Nephron (organoid): ENCODE measurements around the gene STAB1.

Experiments
- H3K27ac Mint-ChIP-seq, 3 experiments: 2 replicates each; pipeline ENCODE4 v1.8.0; 2020; ENCODE audit warnings: mixed read lengths in 3 of 3, mild to moderate bottlenecking in 2 of 3, moderate library complexity in 1 of 3
- H3K27me3 Mint-ChIP-seq: 2 replicates; pipeline ENCODE4 v1.8.0; 2021; ENCODE audit warnings: low read depth, mild to moderate bottlenecking, moderate library complexity, mixed read lengths
- H3K36me3 Mint-ChIP-seq: 2 replicates; pipeline ENCODE4 v1.8.0; 2020; ENCODE audit warnings: low read depth, mixed read lengths
- H3K4me1 Mint-ChIP-seq: 2 replicates; pipeline ENCODE4 v1.8.0; 2020; ENCODE audit warnings: mixed read lengths
- H3K4me3 Mint-ChIP-seq, 3 experiments: 2 replicates each; pipeline ENCODE4 v1.8.0; 2020; ENCODE audit warnings: mild to moderate bottlenecking in 3 of 3, mixed read lengths in 3 of 3, moderate library complexity in 2 of 3
- H3K9me3 Mint-ChIP-seq: 2 replicates; pipeline ENCODE4 v1.8.0; 2020; ENCODE audit warnings: mixed read lengths
- CTCF ChIP-seq, 3 experiments: fragments of 200-600 bp; sonication (generic); IDR thresholded peaks; one replicate each; pipeline ENCODE4 v1.5.0; 2021; ENCODE audit warnings: antibody characterized with exemption in 3 of 3; ENCODE audit not compliant: unreplicated experiment in 3 of 3

Gene STAB1

DNA sequence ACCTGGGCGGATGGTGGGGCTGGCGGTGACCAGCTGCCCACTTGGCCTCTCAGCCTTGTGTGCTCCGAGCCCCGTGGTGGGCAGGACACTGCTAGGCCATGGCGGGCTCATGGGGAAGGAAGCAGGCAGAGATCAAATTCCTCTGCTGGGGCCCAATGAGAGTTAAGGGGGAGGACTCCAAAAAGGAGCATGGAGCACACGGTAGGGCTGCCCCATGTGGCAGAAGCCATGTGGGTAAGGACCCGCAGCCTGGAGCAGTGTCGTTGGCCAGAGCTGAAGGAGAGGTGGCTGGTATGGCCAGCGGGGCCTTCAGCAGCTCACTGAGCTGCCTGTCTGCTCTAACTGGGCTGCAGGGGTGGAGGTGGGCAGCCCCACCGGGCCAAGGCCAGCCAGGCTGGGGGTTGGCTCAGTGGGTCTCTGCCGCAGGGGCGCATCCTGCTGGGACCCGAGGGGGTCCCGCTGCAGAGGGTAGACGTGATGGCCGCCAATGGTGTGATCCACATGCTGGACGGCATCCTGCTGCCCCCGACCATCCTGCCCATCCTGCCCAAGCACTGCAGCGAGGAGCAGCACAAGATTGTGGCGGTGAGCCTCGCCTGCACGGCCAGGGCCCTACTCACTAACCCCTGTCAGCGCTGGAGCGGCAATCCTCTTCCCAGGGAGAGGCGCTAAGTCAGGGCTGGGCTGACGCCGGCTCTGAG lies 11.3 kb downstream of the STAB1 start:
- Mint-ChIP-seq H3K4me3 (no peak overlapping the region), H3K9me3 (no peaks in the 10 kb centered on the region), H3K27me3 (peaks cover 11% of the 10 kb centered on the region), H3K4me1 (no peaks in the 10 kb centered on the region), H3K36me3 (no peaks in the 10 kb centered on the region), H3K27ac (no peak overlapping the region)
- no peak for TF ChIP-seq CTCF (IDR thresholded peaks at IDR 0.05; ENCODE audit: unreplicated experiment in 3 of 3)

DNA sequence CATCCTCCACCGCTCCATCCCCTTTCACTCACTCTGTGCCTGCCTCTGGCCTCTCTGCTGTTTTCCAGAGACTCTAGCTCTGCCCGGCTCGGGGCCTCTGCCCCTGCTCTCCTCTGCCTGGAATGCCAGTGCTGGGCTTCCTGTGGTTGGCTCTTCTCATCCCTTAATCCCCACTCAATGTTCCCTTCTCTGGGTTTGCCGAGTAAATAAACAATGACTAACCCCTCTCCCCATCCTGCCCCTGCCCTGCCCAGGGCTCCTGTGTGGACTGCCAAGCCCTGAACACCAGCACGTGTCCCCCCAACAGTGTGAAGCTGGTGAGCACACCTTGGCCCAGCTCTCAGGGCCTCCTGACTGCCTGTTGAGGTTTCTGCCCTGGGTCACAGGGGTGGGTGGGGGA lies 12.2 kb downstream of the STAB1 start:
- Mint-ChIP-seq H3K36me3 (no peaks in the 10 kb centered on the region), H3K9me3 (no peaks in the 10 kb centered on the region), H3K27ac (no peak overlapping the region), H3K4me1 (no peaks in the 10 kb centered on the region), H3K4me3 (no peak overlapping the region), H3K27me3 (peaks cover 11% of the 10 kb centered on the region)
- no peak for TF ChIP-seq CTCF (IDR thresholded peaks at IDR 0.05; ENCODE audit: unreplicated experiment in 3 of 3)

- H3K36me3 Mint-ChIP-seq, result no peaks in the 10 kb centered on the region
- H3K9me3 Mint-ChIP-seq, result no peaks in the 10 kb centered on the region
- H3K4me1 Mint-ChIP-seq, result no peaks in the 10 kb centered on the region
- H3K4me3 Mint-ChIP-seq, result no peak overlapping the region
- peaks cover 11% of the 10 kb centered on the region for H3K27me3 Mint-ChIP-seq
- no peak for TF ChIP-seq CTCF (IDR thresholded peaks at IDR 0.05; ENCODE audit: unreplicated experiment in 3 of 3)
- no peak overlapping the region for H3K27ac Mint-ChIP-seq
Measured at GRCh38 chr3:52509753-52510328, 14.7 kb downstream of the STAB1 start.

- Mint-ChIP-seq H3K27me3 (peaks cover 14% of the 10 kb centered on the region), H3K36me3 (no peaks in the 10 kb centered on the region), H3K27ac (no peak overlapping the region), H3K4me3 (no peak overlapping the region), H3K9me3 (no peaks in the 10 kb centered on the region), H3K4me1 (no peaks in the 10 kb centered on the region)
- no peak for TF ChIP-seq CTCF (IDR thresholded peaks at IDR 0.05; ENCODE audit: unreplicated experiment in 3 of 3)
Measured at GRCh38 chr3:52511509-52511908, 16.4 kb downstream of the STAB1 start.

GRCh38 chr3:52512105-52512504 lies 17.0 kb downstream of the STAB1 start:
- H3K27me3 Mint-ChIP-seq, result peaks cover 14% of the 10 kb centered on the region
- H3K9me3 Mint-ChIP-seq, result no peaks in the 10 kb centered on the region
- TF ChIP-seq CTCF (IDR thresholded peaks at IDR 0.05; ENCODE audit: unreplicated experiment in 3 of 3), result no peak
- H3K27ac Mint-ChIP-seq, result no peak overlapping the region
- H3K4me3 Mint-ChIP-seq, result no peak overlapping the region
- no peaks in the 10 kb centered on the region for H3K36me3 Mint-ChIP-seq
- H3K4me1 Mint-ChIP-seq, result no peaks in the 10 kb centered on the region

- H3K27me3 Mint-ChIP-seq, result peaks cover 10% of the 10 kb centered on the region
- H3K4me3 Mint-ChIP-seq, result no peak overlapping the region
- no peak overlapping the region for H3K27ac Mint-ChIP-seq
- no peaks in the 10 kb centered on the region for H3K9me3 Mint-ChIP-seq
- TF ChIP-seq CTCF (IDR thresholded peaks at IDR 0.05; ENCODE audit: unreplicated experiment in 3 of 3), result no peak
- H3K4me1 Mint-ChIP-seq, result no peaks in the 10 kb centered on the region
- H3K36me3 Mint-ChIP-seq, result no peaks in the 10 kb centered on the region
Measured at GRCh38 chr3:52512727-52513126, 17.6 kb downstream of the STAB1 start.
